NB4 (cell line): ENCODE measurements around the gene CACNA1F.

ENCODE experiments used
- DNase-seq: peaks from one replicate; pipeline ENCODE4 v3.0.0; 2010; ENCODE audit warnings: low read depth
- H3K4me3 ChIP-seq: one replicate; pipeline ENCODE4 v1.5.1; 2011; ENCODE audit warnings: mild to moderate bottlenecking, low read depth, low read length, moderate library complexity
- MYC ChIP-seq: IDR thresholded peaks from 2 replicates; pipeline ENCODE4 v1.6.1; 2011; ENCODE audit warnings: low read depth, low read length
- POLR2A ChIP-seq: IDR thresholded peaks from 2 replicates; pipeline ENCODE4 v1.6.1; 2011; ENCODE audit warnings: mild to moderate bottlenecking; ENCODE audit not compliant: insufficient read length; ENCODE audit errors: extremely low read depth
- TF ChIP-seq, protein P1 (sequence below): IDR thresholded peaks from one replicate; pipeline ENCODE4 v1.5.1; 2012; ENCODE audit warnings: low read depth, low read length
- TF ChIP-seq, protein P2 (sequence below): IDR thresholded peaks from 2 replicates; pipeline ENCODE4 v1.6.1; 2011; ENCODE audit warnings: low read depth, low read length

The CACNA1F gene

DNA sequence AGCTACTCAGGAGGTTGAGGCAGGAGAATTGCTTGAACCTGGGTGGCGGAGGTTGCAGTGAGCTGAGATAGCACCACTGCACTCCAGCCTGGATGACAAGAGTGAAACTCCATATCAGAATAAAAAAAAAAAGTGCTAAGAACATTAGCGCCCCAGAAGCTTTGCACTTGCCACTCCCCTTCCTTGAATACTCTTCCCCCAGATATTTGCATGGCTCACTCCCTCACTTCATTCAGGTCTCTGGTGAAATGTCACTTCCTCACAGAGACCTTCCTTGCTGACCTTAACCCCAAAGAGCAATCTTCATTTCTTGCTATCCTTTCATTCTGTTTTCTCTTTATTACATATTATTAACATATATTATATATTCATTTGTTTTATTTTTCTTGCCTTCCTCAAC, 11.3 kb downstream of the CACNA1F start:
- TF ChIP-seq, protein P1, sequence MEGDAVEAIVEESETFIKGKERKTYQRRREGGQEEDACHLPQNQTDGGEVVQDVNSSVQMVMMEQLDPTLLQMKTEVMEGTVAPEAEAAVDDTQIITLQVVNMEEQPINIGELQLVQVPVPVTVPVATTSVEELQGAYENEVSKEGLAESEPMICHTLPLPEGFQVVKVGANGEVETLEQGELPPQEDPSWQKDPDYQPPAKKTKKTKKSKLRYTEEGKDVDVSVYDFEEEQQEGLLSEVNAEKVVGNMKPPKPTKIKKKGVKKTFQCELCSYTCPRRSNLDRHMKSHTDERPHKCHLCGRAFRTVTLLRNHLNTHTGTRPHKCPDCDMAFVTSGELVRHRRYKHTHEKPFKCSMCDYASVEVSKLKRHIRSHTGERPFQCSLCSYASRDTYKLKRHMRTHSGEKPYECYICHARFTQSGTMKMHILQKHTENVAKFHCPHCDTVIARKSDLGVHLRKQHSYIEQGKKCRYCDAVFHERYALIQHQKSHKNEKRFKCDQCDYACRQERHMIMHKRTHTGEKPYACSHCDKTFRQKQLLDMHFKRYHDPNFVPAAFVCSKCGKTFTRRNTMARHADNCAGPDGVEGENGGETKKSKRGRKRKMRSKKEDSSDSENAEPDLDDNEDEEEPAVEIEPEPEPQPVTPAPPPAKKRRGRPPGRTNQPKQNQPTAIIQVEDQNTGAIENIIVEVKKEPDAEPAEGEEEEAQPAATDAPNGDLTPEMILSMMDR = no peak
- TF ChIP-seq POLR2A = no peak
- TF ChIP-seq, protein P2, sequence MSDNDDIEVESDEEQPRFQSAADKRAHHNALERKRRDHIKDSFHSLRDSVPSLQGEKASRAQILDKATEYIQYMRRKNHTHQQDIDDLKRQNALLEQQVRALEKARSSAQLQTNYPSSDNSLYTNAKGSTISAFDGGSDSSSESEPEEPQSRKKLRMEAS = no peak
- TF ChIP-seq MYC = no peak
- DNase-seq = no peak

DNA sequence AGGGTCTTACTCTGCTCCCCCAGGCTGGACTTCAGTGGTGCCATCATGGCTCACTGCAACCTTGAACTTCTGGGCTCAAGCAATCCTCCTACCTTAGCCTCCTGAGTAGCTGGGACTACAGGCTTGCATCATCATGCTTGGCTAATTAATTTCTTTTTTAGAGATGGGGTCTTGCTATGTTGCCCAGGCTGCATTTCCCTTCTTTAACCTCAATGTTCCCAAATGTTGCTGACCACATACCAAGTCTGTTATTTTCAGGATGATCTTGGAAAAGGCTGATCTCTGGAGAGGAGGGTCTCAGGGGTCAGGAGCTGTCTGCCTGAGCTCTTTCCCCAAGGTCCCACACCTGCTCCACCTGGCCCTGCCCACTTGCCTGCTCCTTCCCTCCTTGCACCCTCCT, 13.0 kb downstream of the CACNA1F start:
- no peak for DNase-seq

More for the DNA sequence above, 11.3 kb downstream of the CACNA1F start:
- H3K4me3 ChIP-seq = no peak overlapping the region

DNA sequence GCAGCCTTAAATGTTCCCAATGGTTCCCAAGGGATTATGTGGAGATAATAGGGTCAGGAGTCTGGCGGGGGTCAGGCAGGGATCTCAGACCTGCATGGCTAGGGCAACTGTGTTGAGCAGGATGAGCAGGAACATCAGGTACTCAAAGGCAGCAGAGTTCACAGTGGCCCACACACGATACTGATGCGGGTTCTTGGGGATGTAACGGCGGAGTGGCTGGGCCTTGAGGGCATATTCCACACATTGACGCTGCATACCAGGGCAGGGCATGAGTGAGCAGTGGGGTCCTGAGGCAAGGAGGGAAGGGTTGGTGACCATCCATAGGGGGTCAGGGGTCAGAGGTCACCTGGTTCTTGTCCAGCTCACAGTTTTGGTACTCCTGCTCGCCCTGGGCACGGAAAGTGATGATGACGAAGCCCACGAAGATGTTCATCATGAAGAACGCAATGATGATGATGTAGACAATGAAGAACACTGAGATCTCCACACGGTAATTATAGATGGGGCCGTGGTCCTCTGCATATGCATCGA, 18.1 kb downstream of the CACNA1F start:
- TF ChIP-seq MYC = no peak
- TF ChIP-seq, protein P2 = no peak
- no peak for TF ChIP-seq POLR2A
- TF ChIP-seq, protein P1 = no peak
- DNase-seq = no peak
- H3K4me3 ChIP-seq = no peak overlapping the region

More for the DNA sequence above, 13.0 kb downstream of the CACNA1F start:
- no peak overlapping the region for H3K4me3 ChIP-seq
- TF ChIP-seq POLR2A (no peak), MYC (no peak)
- TF ChIP-seq, protein P2 = no peak
- TF ChIP-seq, protein P1 = no peak

DNA sequence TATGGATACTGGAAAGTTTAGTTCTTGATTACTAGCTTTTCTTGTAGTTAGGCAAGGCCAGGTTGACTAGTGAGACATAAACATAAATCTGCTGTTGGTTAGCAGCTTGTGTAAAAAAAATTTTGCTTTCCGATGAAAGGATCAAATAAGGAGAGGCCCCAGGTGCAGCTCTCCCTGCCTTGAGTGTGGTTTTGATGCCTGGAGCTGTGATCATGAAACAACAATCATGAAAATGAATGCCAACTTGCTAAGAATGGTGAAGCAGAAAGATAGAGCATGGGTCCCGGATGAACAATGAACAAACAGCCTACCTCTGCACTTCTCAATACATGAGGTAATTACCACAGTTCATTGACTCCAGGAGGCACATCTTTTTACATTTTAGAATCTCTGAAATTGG, 18.7 kb downstream of the CACNA1F start:
- H3K4me3 ChIP-seq = no peak overlapping the region
- no peak for DNase-seq
- TF ChIP-seq, protein P1 = no peak
- TF ChIP-seq, protein P2 = no peak
- TF ChIP-seq MYC = no peak
- TF ChIP-seq POLR2A = no peak

GRCh38 chrX:49212861-49213260, 20.3 kb downstream of the CACNA1F start:
- TF ChIP-seq, protein P1 = no peak
- TF ChIP-seq, protein P2 = no peak
- no peak for TF ChIP-seq MYC
- no peak for TF ChIP-seq POLR2A
- H3K4me3 ChIP-seq = no peak overlapping the region
- DNase-seq = no peak
